ENCODE data around the gene SETDB1.
"Not testable (repeated sequence)": the region's sequence is repeated elsewhere in the genome, so short reads cannot be mapped to it uniquely, and the experiment has no call there.

The SETDB1 gene

GRCh38 chr1:150927624-150928023 lies 1.5 kb downstream of the SETDB1 start:
- no peak for DNase-seq (ENCODE audit: low read depth)
- no peak overlapping the region for H3K4me3 ChIP-seq (ENCODE audit: control insufficient read depth, low read depth, low read length)
- no peak for TF ChIP-seq CTCF (IDR thresholded peaks at IDR 0.05; ENCODE audit: control insufficient read depth, insufficient read depth, low read depth, low read length, missing control alignments)

DNA sequence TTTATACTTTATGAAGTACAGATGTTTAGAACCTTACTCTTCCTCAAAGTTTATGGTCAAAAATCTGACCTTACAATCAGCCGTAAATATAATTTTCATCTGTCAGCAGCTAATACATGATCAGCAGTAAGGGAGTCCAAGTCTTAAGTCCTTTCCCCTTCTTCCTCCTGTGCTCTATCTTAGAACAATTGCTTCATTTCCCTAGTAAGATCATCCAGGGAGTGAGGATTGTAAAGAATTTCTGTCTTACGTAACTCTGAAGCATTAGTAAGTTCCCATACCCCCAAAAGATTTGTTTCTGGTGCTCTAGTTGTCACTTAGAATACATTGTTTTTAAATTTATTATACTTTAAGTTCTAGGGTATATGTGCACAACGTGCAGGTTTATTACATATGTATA lies 2.1 kb downstream of the SETDB1 start:
- peak; percentile 11 for DNase-seq (ENCODE audit: low read depth)
- H3K4me3 ChIP-seq (ENCODE audit: control insufficient read depth, low read depth, low read length): no peak overlapping the region
- TF ChIP-seq CTCF (IDR thresholded peaks at IDR 0.05; ENCODE audit: control insufficient read depth, insufficient read depth, low read depth, low read length, missing control alignments): no peak

DNA sequence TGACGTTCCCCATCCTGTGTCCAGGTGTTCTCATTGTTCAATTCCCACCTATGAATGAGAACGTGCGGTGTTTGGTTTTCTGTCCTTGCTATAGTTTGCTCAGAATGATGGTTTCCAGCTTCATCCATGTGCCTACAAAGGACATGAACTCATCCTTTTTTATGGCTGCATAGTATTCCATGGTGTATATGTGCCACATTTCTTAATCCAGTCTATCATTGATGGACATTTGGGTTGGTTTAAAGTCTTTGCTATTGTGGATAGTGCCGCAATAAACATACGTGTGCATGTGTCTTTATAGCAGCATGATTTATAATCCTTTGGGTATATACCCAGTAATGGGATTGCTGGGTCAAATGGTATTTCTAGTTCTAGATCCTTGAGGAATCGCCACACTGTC lies 2.6 kb downstream of the SETDB1 start:
- not testable (repeated sequence) for DNase-seq (ENCODE audit: low read depth); H3K4me3 ChIP-seq (ENCODE audit: control insufficient read depth, low read depth, low read length)

GRCh38 chr1:150931773-150932172 lies 5.6 kb downstream of the SETDB1 start:
- TF ChIP-seq CTCF (IDR thresholded peaks at IDR 0.05; ENCODE audit: control insufficient read depth, insufficient read depth, low read depth, low read length, missing control alignments): no peak
- no peak overlapping the region for H3K4me3 ChIP-seq (ENCODE audit: control insufficient read depth, low read depth, low read length)
- DNase-seq (ENCODE audit: low read depth): no peak

GRCh38 chr1:150944856-150945255 lies 18.7 kb downstream of the SETDB1 start:
- no peak for TF ChIP-seq CTCF (IDR thresholded peaks at IDR 0.05; ENCODE audit: control insufficient read depth, insufficient read depth, low read depth, low read length, missing control alignments)
- DNase-seq (ENCODE audit: low read depth): no peak
- H3K4me3 ChIP-seq (ENCODE audit: control insufficient read depth, low read depth, low read length): no peak overlapping the region

DNA sequence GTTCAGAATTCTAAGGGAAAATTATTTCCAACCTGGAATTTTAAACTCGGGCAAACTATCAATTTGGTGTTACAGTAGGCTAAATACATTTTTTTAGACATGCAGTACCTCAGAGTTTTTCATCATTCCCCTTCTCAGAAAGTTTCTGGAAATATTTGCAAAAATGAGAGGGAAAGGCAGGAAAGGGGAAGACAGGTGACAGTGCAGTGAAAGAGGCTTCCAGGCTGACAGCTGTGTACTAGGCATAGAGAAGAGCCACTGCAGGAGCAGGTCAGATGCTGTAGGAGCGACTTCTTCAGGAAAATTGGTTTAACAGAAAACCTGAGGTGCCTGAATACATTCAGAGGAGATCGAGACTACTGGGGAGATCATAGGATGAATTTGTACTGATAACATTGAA lies 28.5 kb downstream of the SETDB1 start:
- TF ChIP-seq CTCF (IDR thresholded peaks at IDR 0.05; ENCODE audit: control insufficient read depth, insufficient read depth, low read depth, low read length, missing control alignments): no peak
- no peak for DNase-seq (ENCODE audit: low read depth)
- H3K4me3 ChIP-seq (ENCODE audit: control insufficient read depth, low read depth, low read length): no peak overlapping the region

GRCh38 chr1:150955280-150955679 lies 29.1 kb downstream of the SETDB1 start:
- DNase-seq (ENCODE audit: low read depth): no peak
- no peak for TF ChIP-seq CTCF (IDR thresholded peaks at IDR 0.05; ENCODE audit: control insufficient read depth, insufficient read depth, low read depth, low read length, missing control alignments)
- no peak overlapping the region for H3K4me3 ChIP-seq (ENCODE audit: control insufficient read depth, low read depth, low read length)

All from AG09309 (cell line).